CD4-positive, alpha-beta T cell treated with Interleukin-17A for 1 hour (primary cell): Measurements from ENCODE around the gene KLF6.

Source experiments
- DNase-seq: peaks from one replicate; pipeline ENCODE4 v3.0.0-alpha.2; 2020

Gene KLF6

DNA sequence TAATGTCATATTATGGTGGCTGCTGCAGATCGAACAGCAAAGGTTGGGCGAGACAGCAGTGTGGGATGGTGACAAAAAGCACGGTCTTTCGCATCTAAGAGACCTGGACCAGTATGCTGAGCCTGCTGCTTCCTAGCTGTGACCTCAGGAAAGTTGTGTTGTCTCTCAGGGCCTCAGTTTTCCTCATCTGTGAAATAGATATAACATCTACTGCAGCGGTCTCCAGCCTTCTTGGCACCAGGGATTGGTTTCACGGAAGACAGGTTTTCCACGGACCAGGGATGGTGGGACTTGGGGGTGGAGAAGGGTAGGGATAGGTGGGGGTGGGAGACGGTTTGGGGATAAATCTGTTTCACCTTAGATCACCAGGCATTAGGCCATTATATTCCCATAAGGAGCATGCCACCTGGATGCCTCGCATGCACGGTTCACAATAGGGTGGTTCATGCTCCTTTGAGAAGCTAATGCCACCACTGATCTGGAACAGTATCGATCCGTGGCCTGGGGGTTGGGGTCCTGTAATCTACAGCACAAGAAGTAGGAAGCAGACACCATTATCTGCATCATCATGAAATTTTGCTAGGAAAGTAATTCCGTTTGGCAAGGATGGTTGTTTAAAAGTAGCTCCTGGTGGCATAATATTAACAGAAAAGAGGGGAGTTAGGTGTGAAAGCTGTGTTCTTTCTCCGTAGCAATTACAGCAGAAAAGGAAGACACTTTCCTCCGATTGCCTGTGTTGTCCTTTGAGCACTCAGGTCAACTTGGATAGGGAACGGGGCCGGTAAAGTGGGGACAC, 10.8 kb downstream of the KLF6 start:
- peak; percentile 75 for DNase-seq

DNA sequence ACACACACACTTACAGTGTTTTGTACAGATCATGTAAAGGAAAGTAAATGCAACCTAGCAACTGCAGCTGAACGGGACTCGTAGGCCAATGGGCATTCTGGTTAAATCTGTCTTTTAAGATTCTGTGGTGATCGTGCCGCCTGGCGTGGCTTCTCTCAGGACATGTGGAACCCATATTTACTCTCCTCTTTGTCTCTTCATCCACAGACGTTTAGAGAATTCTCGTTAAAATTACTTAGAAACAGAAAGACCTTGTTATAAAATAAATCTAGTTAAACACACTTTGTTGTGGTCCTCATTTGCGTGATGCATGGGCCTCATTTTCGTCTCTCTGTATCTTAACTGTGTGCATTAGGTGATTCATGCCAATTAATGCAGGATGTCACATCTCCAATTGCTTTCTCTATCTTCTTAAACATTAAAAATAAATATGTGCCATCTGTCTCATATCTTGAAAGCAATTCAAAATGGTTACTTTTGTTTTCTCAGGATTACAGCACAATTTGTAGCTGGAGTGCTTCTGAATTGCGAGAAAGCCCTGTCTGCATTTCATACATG, 11.5 kb downstream of the KLF6 start:
- peak; percentile 74 for DNase-seq

DNA sequence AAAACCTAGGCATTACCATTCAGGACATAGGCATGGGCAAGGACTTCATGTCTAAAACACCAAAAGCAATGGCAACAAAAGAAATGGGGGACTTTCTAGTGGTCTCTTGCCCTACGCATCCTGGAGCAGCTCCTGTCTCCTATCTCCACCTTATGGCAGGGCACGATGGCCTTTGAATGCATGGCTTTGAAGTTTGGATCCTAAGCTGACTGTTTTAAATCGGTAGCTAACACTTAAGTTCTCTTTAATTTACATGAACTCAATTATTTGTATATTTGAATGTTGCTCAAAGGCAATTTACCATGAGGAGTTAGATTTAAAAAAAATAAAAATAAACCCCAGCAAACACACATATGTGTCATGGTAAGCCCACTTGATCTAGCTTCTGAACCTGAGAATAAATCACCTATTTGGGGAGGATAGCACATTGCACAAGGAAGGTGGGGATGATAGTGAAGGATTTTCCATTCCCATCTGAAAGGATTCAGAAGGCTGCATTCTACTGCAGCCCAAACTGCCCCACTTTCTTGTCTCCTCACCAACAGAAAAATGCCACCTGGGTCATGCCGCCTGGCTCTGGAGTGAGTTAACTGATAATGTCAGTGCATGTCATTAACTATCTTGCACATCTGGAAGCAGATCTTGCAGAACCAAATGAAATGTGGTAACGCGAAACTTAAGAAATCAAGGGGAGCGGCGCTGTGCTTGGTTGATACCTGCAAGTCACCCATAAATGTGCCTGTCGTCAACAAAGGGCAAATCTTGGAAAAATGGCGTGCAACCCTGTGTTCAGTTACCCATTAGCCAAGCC, 12.4 kb downstream of the KLF6 start:
- DNase-seq = peak; percentile 69

DNA sequence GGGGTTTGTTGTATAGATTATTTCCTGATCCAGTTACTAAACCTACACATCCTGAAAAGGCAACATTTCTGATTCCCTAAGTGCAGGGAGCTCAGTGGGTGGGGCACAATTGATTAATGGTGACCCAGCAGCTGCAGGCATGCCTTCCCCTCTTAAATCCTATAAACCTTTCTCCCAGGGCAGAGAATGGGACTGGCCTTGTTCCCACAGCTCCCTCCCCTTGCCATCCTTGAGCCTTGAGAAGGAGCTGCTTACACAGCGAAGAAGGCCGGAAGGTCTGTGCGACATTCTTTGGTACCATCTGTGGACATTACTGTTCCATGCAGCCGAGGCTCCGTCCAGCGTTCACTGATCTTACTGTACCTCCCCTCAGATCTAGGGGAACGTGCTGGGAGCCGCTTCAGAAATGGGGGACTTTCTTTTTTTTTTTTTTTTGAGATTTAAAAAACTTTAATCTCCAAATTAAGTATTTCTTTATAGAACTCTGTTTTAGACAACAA, 14.3 kb downstream of the KLF6 start:
- peak; percentile 41 for DNase-seq

DNA sequence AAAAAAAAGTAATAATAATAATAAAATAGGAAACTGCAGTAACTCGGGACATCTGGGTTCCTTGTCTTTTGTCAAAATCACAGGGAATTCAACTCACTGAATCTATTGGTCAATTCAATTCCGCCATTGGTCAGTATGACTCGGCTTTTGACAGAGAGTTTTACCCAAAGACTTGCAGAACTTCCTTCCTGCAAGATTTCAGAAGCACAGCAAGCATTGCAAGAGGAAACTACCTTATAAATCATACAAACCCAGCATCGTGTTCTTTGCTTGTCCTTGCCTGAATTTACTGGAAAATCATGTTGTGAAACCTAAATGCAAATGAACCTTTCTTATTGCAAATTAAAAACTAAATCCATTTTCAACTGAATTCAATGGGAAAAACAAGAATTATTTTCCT, 15.5 kb downstream of the KLF6 start:
- peak; percentile 30 for DNase-seq

DNA sequence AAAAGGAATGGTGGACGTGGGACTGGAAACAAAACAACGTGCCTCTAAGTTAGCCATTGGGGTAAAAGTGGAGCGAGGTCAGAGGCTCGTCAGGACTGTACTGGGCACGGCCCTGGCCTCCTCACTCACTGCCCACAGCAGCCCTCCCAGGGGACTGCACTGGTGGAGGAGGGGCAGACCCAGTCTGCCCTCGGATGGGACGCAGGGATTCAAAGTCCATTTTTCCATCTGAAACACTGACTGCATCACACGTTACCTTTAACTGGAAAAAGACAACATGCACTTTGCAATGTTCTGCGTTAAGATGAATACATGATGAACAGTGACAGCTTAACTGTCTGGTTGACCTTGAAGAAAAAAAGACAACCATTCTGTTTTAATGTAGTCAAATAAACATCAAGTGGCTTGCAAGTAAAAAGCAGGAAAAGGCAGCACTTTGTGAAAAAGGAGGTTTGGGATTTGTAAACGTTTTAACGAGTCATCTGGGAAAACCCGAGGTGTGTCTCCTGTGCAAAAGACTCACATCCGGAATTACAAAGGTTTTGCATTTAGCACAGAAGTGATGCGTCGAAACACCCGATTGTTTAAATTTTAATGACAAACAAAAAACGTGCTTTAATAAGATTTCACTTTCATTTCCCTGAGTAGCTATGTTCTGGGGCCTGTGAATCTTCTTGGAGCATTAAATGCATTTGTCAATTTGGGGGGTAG, 18.8 kb downstream of the KLF6 start:
- DNase-seq = peak; percentile 45

DNA sequence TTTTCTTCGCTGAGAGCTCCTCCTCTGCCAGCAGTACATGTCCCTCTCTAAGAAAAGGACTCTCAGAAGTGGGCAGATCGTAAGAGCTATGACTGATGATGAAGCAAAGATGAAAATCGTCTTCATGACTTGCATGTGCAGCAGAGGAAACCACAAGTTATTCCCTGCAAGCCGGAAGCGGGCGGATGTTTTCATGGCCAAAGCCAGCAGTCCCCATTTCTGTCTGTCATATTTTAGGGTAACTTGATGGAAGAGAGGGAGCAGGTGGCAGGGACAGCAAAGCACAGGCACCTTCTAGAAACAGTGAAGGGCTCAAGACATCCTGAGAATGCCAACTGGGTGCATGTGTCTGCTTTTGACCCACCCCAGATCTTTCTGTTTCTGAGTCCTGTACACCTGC, 19.9 kb downstream of the KLF6 start:
- DNase-seq = peak; percentile 58

DNA sequence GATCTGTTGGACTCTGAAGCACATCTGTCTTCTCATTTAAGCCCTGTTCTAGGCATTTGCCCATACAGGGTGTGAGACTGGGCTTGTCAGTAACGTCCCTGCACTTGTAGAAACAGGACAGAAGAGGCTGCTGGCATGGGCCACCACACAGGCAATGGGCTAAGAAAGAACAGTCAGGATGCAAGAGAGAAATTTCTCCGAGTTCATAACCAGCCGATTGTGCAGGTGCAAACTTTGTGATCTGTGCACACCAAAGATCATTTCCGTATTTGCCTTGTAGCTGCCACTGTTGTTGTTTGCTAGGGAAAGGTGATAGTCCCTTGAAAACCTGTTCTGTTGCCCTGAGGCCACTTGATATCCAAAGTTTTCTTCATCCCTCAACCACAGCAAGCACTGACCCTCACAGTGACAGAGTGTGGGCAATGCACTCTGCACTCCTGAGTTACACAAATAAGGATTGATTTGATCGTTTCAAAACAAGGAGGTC, 20.3 kb downstream of the KLF6 start:
- no peak for DNase-seq

DNA sequence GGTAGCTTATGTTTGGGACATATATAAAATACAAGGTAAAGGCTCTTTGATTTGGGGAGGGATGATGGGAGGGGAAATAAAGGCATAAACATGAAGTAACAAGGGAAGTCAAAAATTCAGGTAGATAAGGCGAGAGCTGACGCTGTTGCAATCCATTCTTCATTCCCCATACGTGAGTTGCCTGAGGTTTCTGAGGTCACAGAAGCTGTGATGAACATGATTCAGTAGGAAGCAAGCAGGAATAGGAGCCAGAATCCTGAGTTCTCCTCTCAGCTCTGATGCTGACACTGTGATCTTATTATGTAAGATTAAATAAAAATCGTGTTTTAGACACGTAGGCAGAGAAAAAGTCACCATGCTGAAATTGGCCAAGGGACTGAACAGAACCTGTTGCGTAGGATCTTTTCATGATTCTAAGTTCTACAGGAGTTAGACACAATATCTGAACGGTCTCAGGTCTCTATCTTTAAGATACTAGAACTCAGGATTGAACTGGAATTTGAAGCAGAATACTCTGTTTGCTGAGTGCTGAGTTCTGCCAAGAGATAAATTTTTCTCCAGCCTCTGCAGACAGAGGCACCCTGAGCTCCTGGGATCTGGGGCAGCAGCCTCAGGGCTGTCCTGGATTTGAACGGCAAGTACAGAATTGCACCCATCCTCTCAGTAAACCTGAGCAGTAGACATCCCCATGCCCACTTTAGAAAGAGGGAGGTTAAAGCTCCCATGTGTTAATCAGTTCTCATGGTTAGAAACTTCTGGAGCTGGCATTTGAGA, 21.0 kb downstream of the KLF6 start:
- DNase-seq = no peak

DNA sequence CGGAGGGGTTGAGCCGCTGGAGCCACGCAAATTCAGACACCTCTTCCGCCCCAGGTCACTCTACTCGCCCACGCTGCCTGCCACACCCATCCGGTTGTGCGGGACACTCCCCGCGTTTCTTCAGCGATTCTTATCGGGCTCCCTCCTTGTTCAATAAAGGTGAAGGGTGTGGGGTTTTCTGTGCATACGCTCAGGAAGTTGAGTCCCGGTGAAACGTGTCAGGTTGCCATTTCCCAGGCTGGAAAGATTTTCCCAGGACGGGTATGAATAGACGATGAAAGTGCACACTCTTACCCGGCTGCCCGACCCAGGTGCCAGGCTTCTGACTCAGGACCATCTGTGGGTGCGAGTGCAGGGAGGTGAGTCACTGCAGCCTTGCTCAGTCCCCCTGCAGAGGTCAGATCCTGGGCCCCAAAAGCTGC, 22.0 kb downstream of the KLF6 start:
- DNase-seq = peak; percentile 32

DNA sequence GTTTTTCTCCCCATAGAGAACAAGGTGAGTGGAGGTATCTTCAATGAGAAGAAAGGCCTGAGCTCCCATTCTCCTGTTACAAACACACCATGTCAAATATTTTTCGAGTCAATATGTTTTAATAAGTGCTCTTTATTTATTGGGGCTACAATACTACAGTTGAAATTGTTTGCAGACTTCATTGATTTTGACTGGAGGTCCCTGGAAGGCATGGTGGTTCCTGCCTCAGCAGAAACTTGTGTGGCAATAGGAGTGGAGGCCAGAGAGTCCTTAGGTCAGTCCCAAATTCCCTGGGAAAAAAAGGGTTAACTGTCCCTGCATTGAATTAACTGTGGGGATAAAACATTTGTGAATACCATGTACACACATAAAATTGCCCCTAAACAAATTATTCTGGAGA, 22.7 kb downstream of the KLF6 start:
- no peak for DNase-seq

DNA sequence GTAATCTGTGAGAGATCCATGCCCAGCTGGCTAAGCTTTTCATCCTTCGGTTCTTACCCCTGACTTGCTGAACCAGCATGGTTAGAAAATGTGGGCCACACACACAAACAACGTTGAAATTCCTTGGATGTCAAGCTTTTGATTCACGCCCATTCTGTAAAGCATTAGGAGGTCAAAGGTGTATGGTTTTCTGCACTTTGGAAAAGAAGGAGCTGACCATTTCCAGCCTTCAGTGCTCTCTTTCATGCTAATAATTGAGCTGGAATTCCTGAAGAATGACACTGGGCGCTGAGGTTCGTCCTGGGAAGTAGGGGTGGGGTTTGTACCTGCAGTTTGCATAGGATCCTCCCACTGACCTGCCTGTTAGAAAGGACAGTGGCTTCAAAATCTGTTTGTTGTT, 23.1 kb downstream of the KLF6 start:
- DNase-seq = no peak

DNA sequence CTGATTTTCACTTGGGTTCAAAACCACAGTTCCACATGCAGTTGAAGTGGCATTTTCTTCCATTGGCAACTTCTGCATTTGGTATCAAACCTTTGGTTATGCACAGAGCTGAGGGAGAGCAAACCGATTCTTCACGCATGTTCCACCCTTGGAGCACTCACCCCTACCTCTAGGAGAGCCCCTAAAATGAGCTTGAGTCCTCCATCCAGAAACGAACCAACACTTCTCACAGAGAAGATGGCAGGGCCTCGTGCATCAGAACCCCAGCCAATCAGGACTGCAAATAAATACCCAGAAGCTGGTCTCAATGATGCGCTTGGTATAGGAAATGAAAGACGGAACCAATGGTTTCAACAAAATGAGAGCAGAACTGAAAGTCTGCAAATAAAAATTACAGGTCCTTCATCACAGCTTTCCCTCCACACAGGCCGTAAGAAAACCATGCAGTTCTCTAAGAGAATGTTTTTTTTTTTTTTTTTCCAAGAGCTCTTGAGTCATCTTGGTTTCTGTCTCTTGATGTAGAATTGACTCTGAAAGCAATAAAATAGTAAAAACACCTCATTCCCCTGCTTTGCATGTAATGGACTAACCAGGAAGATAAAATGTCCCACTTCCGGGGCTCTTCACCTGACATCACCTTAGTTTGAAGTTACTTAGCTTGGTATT, 23.9 kb downstream of the KLF6 start:
- DNase-seq = peak; percentile 38

DNA sequence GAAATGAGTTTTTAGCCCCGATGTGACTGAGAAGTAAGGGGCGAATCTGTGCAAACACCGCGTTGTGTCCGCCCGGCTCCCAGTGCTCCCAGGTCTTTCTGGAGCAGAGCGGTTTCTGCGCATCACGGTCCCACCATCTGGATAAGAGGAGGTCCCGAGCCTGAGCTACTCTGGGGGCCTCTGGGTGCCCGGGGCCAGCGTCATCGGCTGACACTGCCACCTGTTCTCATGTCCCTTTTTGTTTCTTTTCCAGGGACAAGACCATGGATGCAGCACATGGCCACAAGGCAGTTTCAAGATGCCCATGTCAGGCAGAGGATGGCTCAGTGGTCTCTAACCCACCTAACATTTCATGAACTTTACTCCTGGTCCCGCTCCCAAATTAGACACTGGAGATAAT, 24.9 kb downstream of the KLF6 start:
- no peak for DNase-seq

DNA sequence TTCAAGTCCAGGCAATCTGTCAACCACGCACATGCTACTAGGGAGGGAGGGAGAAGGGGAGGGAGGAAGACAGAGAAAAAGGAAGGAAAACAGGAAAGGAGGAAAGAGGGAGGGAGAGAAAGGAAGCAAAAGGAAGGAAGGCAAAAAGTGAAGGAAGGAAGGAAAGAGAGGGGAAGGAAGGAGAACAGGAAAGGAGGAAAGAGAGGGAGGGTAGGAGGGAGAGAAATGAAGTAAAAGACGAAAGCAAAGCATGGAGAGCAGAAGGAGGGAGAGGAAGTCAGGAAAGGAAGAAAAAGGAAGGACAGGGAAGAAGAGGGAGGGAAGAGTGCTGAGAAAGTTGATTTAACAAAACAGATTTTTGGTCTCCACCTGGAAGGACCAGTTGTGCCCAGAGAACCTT, 25.6 kb downstream of the KLF6 start:
- no peak for DNase-seq

DNA sequence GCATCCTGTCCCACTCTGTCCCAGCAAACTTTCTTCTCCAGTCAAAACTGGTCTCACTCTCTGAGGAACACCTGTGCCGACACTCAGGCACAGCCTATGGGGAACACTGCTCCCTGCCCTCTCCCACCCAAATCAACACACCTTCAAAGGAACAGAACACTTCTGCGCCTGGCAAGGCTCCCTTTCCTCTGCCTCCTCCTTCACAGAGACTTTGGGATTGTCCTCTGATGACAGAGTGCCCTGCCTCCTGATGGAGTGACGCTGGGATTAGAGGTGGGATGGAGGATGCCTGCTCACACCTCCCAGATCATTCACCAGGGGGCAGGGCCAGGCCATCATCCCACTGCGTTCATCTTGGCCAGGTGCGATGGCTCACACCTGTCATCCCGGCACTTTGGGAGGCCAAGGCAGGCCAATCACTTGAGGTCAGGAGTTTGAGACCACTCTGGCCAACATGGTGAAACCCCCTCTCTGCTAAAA, 26.5 kb downstream of the KLF6 start:
- DNase-seq = no peak

DNA sequence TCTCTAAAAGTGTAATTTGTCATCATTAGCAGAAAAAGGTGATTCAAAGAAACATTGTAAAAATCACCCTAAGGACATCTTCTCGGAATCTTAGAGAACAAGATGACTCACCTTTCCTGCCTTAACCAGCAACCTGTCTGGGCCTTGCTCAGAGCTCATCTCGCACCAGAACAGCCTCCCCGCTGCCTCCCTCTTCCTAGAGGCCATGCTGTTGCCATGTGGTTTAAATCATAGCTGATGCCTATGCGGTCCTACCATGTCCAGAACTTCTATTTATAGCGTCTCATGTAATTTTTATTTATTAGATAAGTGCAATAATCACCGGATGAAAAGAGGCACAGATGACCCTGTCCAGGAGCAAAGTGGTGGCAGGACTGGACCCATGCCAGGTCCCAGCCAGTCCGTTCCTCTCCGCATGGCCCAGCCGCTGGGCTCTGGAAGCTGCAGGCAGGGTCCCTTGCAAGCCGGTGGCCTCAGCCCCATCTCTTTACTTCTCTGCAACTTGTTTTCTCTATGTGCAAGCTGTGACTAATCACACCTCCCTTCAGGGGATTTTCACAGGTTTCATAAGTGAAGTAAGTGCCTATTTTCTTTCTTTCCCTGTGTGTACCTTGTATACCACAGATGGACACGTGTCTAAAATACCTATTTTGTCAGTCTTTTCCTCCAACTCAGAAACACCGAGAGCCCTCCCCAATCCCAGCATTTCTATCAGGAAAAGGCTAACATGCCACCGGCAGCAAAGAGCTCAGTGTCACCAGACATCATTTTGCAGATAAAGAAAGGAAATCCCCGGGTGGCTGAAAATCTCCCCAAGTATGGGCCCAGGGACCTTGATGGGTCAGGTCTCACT, 27.1 kb downstream of the KLF6 start:
- DNase-seq = peak; percentile 78

DNA sequence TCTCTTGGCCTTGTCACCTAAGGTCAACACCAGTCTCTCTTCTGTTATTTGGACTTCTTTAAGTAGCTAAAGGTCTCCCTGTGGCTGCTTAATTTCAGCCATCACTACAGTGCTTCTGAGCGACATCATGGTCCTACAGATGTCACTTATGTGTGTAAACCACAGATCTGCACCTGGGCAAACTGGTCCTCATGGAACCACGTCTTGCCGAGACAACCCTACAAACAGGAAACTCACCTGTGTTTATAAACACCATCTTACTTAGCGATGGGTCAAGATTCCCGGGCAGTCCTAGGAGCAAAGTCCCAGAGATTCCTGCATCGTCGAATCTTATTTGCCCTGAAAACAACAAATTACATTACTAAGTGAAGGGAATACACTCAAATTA, 27.8 kb downstream of the KLF6 start:
- DNase-seq = peak; percentile 42

DNA sequence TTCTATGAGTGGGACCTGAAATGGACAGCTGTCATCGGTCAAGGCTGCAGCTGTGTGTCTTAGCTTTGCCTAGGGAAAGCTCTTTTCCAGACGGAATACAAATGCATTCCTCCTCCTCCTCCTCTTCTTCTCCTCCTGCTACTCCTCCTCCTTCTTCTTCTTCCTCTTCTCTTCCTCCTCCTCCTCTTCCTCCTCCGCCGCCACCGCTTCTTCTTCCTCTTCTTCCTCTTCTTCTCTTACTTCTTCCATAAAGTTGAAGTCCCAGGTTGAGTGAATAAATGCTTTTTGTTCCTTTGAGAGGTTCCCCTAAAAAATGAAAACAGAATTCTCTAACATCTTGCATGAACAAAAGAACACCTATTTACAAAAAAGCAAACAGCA, 28.7 kb downstream of the KLF6 start:
- DNase-seq = no peak
